HG02885 (cell line): ENCODE measurements around the gene UNC93A.
A peak's percentile ranks its signal among the peaks of the same experiment; 100 is the strongest.
"Not testable (repeated sequence)": the region's sequence is repeated elsewhere in the genome, so short reads cannot be mapped to it uniquely, and the experiment has no call there.

ENCODE experiments used
- ATAC-seq: cut with Tn5 transposase; IDR thresholded peaks from one replicate; pipeline ENCODE4 v1.9.1; 2021; ENCODE audit warnings: mild to moderate bottlenecking; ENCODE audit not compliant: unreplicated experiment, poor library complexity

UNC93A gene

DNA sequence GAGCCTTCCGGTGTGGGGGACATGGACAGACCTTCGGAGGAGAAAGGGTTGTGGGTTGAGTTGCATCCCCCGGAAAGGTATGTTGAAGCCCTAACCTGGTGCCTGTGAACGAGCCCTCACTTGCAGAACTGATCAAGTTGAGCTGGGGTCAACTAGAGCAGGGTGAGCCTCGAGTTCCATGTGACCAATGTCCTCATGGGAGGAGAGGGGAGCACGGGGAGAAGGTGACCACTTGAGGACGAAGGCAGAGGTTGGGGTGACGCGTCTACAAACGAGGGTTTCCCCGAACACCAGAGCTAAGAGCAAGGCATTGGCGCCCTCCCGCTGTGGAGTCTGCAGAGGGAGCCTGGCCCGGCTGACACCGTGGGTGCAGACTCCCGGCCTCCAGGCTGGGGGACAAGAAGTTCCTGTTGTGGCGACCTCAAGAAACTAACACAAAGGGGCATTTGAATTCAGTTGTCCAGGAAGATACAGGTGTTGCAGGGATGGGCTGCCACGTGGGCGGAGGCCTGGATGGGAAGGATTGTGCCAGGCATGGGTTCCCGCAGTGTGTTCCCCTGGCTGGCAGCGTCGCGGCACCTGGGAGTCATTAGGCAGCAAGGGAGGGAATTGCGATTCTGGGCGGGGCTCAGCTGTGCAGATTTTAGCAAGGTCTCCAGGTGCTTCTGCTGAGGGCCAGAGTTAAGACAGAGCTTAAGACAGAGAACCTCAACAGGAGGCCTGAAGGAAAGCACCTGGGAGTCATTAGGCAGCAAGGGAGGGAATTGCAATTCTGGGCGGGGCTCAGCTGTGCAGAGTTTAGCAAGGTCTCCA is 20.4 kb upstream of the UNC93A start:
- no peak for ATAC-seq

DNA sequence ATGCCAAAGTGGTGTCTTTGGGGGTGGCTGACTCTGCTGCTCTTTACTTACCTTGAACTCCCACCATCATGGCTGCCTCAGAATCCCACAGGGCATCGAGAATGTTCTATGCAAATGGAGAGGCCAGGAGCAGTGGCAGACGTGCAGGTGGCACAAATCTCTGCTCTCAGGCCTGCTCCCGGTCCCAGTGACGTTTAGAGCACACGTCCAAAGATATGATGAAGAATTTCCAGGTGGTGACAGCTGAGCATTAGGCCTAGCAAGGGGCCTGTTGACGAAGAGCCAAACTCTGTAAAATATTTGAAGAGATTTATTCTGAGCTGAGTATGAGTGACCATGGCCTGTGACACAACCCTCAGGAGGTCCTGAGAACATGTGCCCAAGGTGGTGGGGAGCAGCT is 19.0 kb upstream of the UNC93A start:
- ATAC-seq = no peak

- ATAC-seq = no peak
Measured at GRCh38 chr6:167272696-167273379, 18.3 kb upstream of the UNC93A start.

DNA sequence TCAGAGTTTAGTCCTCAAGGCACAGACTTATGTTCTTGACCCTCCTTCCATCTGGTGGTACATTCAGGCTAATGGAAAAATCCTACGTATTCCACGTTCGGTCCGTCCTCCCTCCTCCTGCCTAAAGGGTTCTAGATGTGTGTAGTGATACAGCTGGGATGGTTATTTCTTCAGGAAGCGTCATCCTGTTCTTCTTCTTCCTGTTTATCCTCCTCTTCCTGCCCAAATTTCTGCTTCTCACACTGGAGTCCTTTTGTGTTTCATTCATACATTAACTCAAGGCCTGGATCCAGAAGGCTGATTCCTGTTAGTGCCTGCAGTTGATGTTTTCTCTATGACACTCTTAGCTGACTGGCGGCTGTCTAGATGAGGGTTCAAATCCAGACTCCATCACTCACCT is 16.8 kb upstream of the UNC93A start:
- ATAC-seq = no peak

DNA sequence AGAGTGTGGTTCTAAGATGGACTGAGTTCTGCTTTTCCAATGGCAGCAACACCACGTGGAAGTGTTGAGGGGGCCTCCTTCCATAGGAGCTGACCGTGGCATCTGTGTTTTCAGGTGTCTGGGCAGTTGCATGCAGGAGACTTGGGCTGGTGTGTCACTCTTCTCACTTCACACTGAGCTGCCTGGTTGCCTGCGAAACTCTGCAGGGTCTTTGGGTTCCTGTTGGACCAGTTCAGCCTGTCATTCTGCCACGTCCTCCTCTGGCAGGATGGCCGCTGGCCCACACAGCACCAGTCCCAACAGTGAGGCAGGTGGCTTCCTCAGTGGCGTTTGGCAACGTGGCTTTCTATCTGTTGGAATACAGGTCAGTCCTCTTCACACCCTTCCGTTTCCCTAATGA is 16.1 kb upstream of the UNC93A start:
- ATAC-seq = no peak

DNA sequence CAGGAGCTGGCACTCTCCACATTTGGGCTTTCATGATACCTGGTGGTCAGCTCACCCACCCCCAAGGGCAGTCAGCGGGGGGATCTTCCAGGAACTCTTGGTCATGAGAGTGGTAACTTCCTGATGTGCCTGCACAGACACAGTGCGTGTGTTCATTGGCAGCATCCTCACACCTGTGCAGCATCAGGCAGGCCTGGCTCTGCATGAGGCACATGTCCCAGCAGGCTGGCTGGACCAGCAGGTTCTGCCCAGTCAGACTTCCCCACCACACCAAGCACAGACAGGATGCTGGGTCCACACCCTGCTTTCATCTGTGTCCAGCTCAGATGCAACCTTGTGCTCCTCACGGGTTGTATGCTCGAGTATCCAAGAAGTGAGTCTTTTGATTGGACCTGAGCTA is 15.7 kb upstream of the UNC93A start:
- no peak for ATAC-seq

GRCh38 chr6:167276772-167277533 is 14.2 kb upstream of the UNC93A start:
- no peak for ATAC-seq

DNA sequence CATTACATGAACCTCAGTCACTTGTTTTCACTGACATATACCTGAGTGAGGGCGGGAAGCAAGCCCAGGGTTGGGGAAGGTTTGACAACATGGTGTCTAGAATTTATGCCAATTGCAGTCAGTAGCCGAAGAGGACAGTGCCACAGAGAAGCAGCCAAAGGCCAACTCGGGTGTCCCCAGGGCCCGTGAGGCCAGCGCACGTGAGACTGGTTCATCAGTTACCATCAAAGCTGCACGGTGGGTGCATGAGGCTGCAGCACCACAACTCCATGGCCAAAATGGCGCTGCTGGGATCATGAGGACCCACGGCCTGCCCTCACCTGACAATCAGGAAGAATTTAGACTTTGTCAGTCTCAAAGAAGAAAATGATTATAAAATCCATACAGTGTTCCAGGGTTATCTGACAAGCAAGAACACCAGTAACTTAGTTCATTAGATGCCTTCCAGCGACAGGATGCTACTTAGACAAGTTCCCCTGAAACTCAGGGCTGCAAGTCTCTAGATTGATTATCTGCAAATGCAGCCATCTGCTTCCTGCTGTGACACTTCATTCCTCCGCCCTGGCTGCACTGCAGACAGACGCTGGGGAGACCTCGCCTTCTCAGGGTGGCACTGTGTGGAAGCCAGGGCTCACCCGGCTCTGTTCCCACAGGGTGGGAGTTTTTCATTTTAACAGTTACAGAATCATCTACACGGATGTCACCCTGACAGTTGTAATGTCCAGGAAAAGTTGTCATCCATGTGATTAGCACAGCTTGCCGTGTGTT is 12.8 kb upstream of the UNC93A start:
- ATAC-seq = not testable (repeated sequence)

DNA sequence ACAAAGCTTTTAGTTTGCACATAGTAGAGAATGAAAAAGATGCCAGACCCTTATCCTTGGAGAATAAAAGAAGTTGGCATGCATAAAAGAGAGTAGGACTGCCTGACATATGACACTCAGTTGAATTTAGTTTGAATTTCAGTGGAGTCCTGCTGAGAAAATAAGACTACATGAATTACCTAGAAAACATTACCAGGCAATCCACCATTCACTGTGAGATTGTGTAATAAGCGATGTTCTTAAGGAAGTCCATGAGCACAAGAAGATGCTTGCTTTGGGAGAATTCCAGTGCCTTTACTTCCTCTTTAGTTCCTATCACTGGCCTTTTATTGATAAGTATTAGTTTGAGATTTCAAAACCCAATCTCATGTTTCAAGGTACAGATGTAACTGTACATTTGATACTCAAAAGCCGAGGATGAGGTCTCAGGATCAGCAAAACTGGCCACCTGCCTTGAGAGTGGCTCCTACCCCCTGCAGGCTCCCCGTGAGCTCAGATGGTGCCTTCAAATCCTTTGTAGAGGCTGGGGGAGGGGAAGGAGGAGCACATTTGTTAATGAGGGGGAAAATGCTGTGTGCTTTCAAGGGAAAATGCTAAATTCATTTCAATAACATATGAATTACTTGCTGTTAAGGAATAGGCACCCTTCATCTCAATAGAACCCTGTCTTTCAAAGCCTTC is 11.2 kb upstream of the UNC93A start:
- no peak for ATAC-seq

- not testable (repeated sequence) for ATAC-seq
Measured at GRCh38 chr6:167280466-167280865, 10.6 kb upstream of the UNC93A start.

DNA sequence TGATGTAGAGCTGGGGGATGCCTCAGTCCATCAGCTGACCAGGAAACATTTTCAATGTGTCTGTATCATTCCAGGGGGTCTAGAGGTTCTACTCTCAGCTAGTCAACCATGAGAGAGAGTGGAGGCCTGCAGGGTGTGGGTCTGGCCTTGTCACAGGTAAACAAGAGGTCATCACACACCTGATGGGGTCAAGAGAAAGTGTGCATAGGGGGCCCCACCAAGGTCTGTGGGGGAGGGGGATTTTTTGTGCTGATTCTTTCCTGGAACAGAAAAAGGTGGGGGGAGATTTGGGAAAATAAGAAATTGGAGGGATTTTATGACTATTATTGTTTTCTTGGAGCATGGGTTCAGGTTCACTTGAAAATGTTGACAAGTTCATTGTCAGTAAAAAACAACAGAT is 8.9 kb upstream of the UNC93A start:
- no peak for ATAC-seq

DNA sequence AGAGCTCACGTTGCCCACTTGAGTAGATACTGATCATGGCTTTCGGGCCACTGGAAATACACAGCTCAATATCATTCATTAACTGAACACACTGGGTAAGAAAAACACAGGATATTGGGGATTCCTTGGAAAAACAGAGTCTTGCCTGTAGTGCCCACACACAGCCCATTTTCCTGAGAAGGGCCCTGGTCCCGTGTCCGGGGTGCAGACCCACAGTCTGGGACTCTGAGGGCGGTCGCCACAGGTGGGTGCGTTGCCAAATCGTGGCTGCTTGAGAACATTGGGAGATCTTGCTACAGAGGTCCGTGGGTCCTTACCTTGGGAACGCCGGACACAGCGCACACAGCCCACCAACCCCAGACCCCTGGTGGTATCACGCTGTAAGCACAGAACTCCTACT is 6.5 kb upstream of the UNC93A start:
- not testable (repeated sequence) for ATAC-seq

DNA sequence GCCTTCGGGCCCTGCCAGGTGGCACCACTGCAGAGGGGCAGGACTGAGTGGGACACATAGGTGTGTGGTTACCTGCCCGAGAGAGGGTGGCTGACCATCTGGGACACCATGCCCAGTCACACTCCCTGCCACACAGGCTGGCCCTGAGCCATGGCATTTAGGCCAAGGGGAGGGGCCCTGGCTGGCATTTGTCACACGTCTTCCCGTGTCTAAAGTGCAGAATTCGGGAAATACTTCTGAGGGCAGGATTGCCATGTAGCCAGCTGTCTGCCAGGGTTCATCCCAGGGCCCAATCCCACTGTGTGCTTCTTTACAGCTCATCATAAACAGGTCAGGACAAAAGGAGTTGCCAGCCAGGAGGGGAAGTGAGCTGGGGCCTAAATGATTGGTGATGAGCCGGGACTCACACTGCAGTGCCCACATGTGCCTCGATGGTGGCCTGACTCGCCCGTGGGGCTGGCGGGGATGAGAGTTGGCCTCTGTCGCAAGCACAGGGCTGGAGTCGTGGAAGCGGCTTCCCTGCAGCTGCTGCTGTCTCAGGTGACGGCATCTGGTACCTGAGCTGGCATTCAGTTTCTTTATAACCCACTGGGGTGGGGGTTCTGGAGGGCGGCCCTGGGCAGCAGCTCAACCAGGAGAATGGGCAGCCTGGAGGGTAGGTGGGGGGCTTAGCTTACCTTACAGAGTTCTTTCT is 5.9 kb upstream of the UNC93A start:
- no peak for ATAC-seq

DNA sequence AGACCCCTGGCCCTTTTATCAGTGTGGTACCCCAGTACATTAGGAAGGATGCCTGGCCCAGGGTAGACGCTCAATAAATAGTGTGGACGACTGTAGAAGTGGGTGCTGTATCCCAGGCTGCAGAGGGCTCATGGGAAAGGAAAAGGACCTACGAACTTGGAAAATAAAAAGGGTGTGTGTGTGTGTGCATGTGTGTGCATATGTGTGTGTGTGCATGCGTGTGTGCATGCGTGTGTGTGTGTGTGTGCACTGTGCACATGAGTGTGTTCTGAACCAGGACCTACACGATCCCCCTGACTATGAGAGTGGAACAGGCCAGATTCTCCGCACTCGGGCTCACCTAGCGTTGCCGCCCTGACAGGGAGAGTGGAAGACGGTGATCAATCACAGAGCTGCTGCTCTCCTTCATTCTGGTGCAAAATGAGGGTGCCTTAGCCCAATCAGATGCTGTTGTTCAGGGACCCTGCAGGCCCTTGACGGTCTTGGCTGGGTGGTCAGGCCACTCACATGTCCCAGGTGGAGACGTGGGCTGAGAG is 3.5 kb upstream of the UNC93A start:
- ATAC-seq = no peak

- peak; percentile 75 for ATAC-seq
Measured at GRCh38 chr6:167288591-167289225, 2.4 kb upstream of the UNC93A start.

DNA sequence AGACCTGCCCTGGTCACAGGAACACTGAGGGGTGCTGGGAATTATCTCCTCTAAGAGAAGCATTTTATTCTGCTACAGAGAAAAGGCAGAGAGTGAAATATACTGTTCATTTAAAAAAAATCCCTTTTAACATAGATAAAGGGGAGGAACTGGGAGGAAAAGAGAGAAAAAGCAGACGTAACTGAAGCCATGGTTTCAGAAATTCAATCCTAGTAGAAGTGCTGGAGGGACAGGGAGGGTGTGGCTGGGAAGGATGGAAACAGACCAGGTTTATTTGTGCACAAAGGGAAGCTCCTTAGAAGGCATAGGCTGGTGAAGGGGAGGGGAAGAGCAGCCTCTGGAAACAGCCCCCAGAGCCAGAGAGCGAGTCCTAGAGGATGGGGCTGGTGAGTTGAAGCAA is 1.8 kb upstream of the UNC93A start:
- not testable (repeated sequence) for ATAC-seq

- no peak for ATAC-seq
Measured at GRCh38 chr6:167291623-167292300, 647 bp downstream of the UNC93A start.
